Nephron progenitor cell (in vitro differentiated cells): Measurements from ENCODE around the gene CACNA2D3.

Experiments used
- DNase-seq: peaks from one replicate; pipeline ENCODE4 v3.0.0; 2021
- H3K27ac Mint-ChIP-seq: 2 replicates; pipeline ENCODE4 v1.8.0; 2021; ENCODE audit warnings: mild to moderate bottlenecking, moderate library complexity, mixed read lengths
- H3K27me3 Mint-ChIP-seq: 2 replicates; pipeline ENCODE4 v1.8.0; 2021; ENCODE audit warnings: mild to moderate bottlenecking, low read depth, mixed read lengths; ENCODE audit not compliant: poor library complexity
- H3K36me3 Mint-ChIP-seq: 2 replicates; pipeline ENCODE4 v1.8.0; 2021; ENCODE audit warnings: low read depth, mixed read lengths
- H3K4me1 Mint-ChIP-seq: 2 replicates; pipeline ENCODE4 v1.8.0; 2021; ENCODE audit warnings: mixed read lengths
- H3K4me3 Mint-ChIP-seq: 2 replicates; pipeline ENCODE4 v1.8.0; 2021; ENCODE audit warnings: mild to moderate bottlenecking, moderate library complexity, mixed read lengths
- H3K9me3 Mint-ChIP-seq: 2 replicates; pipeline ENCODE4 v1.8.0; 2021; ENCODE audit warnings: mild to moderate bottlenecking, moderate library complexity, mixed read lengths
- CTCF ChIP-seq: fragments of 200-600 bp; sonication (generic); IDR thresholded peaks from 2 replicates; pipeline ENCODE4 v1.5.0; 2021; ENCODE audit warnings: antibody characterized with exemption

The CACNA2D3 gene

GRCh38 chr3:54424292-54424691, 301.9 kb downstream of the CACNA2D3 start:
- DNase-seq = no peak
- H3K27ac Mint-ChIP-seq = no peak overlapping the region
- H3K4me1 Mint-ChIP-seq = peaks cover 23% of the 10 kb centered on the region
- no peaks in the 10 kb centered on the region for H3K36me3 Mint-ChIP-seq
- H3K4me3 Mint-ChIP-seq = no peak overlapping the region
- no peak for TF ChIP-seq CTCF
- no peaks in the 10 kb centered on the region for H3K9me3 Mint-ChIP-seq
- H3K27me3 Mint-ChIP-seq = peaks cover 20% of the 10 kb centered on the region

GRCh38 chr3:54426381-54426780, 304.0 kb downstream of the CACNA2D3 start:
- H3K4me1 Mint-ChIP-seq = peaks cover 25% of the 10 kb centered on the region
- TF ChIP-seq CTCF = no peak
- H3K4me3 Mint-ChIP-seq = no peak overlapping the region
- no peak overlapping the region for H3K27ac Mint-ChIP-seq
- H3K36me3 Mint-ChIP-seq = no peaks in the 10 kb centered on the region
- H3K9me3 Mint-ChIP-seq = no peaks in the 10 kb centered on the region
- no peak for DNase-seq
- peaks cover 15% of the 10 kb centered on the region for H3K27me3 Mint-ChIP-seq

- no peaks in the 10 kb centered on the region for H3K9me3 Mint-ChIP-seq
- TF ChIP-seq CTCF = no peak
These were observed 305.1 kb downstream of the CACNA2D3 start for GRCh38 chr3:54427501-54427900.

DNA sequence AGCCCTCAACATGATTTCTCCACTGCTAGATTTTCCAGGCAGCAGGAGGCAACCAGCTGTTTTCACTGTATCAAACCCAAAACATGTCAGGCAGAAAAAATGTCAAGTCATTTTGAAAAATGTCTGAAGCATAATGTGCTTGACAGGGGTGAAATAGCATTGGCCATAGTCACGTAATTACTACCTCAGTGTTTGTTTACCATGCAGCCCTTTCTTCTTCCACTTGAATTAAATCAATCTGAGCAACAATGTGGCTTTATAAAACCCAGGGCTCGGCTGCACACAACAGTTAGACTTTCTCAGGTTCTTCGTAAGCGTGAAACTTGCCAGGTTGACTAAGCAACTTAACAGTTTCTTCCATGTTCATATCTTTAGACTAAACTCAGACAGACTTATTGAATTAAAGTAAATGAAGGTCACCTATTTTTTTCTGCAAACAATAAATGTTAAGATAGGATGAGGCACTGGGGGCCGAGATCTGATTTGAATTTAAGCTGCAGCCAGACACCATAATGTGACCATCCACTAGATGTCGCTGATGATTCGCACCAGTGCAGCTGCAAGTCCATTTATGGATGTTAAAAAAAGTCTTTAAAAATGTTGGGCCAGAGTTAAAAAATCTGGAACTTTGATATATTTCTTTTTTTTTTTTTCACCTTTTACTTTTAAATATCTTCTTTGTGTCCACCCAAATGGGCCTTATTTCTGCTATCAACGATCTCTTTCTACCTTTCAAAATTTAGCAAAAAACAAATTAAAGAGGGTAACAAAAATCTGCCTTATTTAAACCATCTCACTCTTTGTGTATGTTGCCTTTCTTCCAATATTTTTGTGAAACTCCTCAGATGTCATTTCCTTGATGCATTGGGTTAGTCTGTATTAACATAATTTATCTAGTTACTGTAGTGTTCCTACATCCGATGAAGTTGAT, 305.9 kb downstream of the CACNA2D3 start:
- DNase-seq = peak; percentile 70
- Mint-ChIP-seq H3K27me3 (peaks cover 18% of the 10 kb centered on the region), H3K27ac (no peak overlapping the region), H3K4me1 (peaks cover 26% of the 10 kb centered on the region), H3K36me3 (no peaks in the 10 kb centered on the region), H3K9me3 (no peaks in the 10 kb centered on the region), H3K4me3 (no peak overlapping the region)
- peak; percentile 94 for TF ChIP-seq CTCF

More at GRCh38 chr3:54427501-54427900, 305.1 kb downstream of the CACNA2D3 start:
- Mint-ChIP-seq H3K27me3 (peaks cover 15% of the 10 kb centered on the region), H3K27ac (no peak overlapping the region), H3K36me3 (no peaks in the 10 kb centered on the region), H3K4me3 (no peak overlapping the region), H3K4me1 (peaks cover 25% of the 10 kb centered on the region)
- DNase-seq = no peak

DNA sequence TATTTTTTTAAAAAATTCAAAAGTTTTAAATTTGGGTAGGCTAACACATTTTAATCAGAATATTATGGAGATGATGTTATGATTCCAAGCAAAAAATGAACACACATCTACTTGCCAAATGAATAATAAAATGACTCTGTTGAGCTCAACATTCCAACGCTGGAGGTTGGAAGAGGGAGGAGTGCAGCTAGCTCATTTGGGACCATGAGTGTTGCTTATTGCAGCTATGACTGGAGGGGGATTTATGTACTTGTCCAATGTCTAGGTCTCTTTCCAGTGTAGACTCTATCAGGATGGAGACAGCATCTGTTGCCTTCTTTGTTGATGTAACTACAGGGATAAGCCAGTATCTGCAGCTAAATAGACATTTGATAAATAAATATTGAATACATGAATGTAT, 310.6 kb downstream of the CACNA2D3 start:
- H3K27me3 Mint-ChIP-seq = peaks cover 4% of the 10 kb centered on the region
- no peaks in the 10 kb centered on the region for H3K9me3 Mint-ChIP-seq
- DNase-seq = no peak
- no peak for TF ChIP-seq CTCF
- H3K36me3 Mint-ChIP-seq = no peaks in the 10 kb centered on the region
- peaks cover 21% of the 10 kb centered on the region for H3K4me1 Mint-ChIP-seq
- H3K27ac Mint-ChIP-seq = no peak overlapping the region
- H3K4me3 Mint-ChIP-seq = no peak overlapping the region

DNA sequence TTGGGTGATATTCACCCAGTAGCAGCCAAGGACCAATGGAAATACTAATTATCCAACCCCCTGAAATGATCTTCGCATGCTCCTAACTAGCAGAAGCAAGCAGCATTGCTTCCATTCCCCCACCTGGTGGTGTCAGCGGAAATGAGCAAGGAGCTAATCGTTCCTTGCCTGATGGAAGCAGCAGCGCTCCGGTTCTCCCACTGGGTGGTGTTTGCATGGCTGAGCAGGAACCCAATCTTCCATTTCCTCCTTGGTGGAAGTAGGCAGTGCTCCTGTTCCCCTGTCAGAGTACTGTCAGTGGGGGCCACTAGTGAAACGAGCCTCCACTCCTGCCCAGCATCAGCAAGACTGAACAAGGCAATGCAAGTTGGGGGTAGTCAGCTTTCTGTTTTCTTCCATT, 311.5 kb downstream of the CACNA2D3 start:
- Mint-ChIP-seq H3K27me3 (peaks cover 4% of the 10 kb centered on the region), H3K4me1 (peaks cover 13% of the 10 kb centered on the region), H3K36me3 (no peaks in the 10 kb centered on the region), H3K27ac (no peak overlapping the region), H3K4me3 (no peak overlapping the region), H3K9me3 (no peaks in the 10 kb centered on the region)
- DNase-seq = peak; percentile 42
- TF ChIP-seq CTCF = peak; percentile 52
